HepG2 (cell line): Measurements from ENCODE around the gene KCTD6. TPM values are rescaled to one million over a fixed set of nuclear protein-coding genes. Genes with fewer than 3 reads are reported as not detected.

ENCODE experiments used
- ARNT2 ChIP-seq: sonication (generic); formaldehyde crosslinking; IDR thresholded peaks from 2 replicates; pipeline ENCODE4 v1.8.0; 2022; ENCODE audit warnings: mild to moderate bottlenecking, low read depth, missing genetic modification reagents, moderate library complexity
- CREB1 ChIP-seq, 2 experiments: fragments of 450-650 bp in 1 of 2; IDR thresholded peaks; 2 replicates each; pipeline ENCODE4 v1.6.1; 2016 to 2017; ENCODE audit warnings: control low read depth in 1 of 2, mild to moderate bottlenecking in 1 of 2, missing compliant biosample characterization in 1 of 2, missing genetic modification characterization in 1 of 2
- DNMT3B ChIP-seq: conservative IDR thresholded peaks from 2 replicates; pipeline ENCODE4 v1.6.1; 2016; ENCODE audit warnings: missing biosample characterization, control low read depth
- FOSL2 ChIP-seq: sonication (generic); formaldehyde crosslinking; IDR thresholded peaks from 2 replicates; pipeline ENCODE4 v1.4.0; 2020; ENCODE audit warnings: missing genetic modification reagents
- GATA4 ChIP-seq: sonication (generic); IDR thresholded peaks from 2 replicates; pipeline ENCODE4 v1.6.1; 2016; ENCODE audit warnings: antibody characterized with exemption, low read depth, borderline replicate concordance
- MEIS1 ChIP-seq: sonication (generic); formaldehyde crosslinking; IDR thresholded peaks from 2 replicates; pipeline ENCODE4 v1.9.0; 2021; ENCODE audit warnings: mild to moderate bottlenecking, missing genetic modification reagents, moderate library complexity, borderline replicate concordance
- POGZ ChIP-seq: sonication (generic); formaldehyde crosslinking; IDR thresholded peaks from 2 replicates; pipeline ENCODE4 v1.4.0; 2020; ENCODE audit warnings: mild to moderate bottlenecking, missing genetic modification reagents
- RERE ChIP-seq: IDR thresholded peaks from 2 replicates; pipeline ENCODE4 v1.6.1; 2016; ENCODE audit warnings: low read depth, missing genetic modification reagents, missing compliant biosample characterization
- SMYD3 ChIP-seq: sonication (generic); formaldehyde crosslinking; IDR thresholded peaks from 2 replicates; pipeline ENCODE4 v1.8.1; 2023; ENCODE audit warnings: mild to moderate bottlenecking, missing genetic modification reagents
- XRCC5 ChIP-seq: fragments of 200-400 bp; formaldehyde crosslinking; optimal IDR thresholded peaks from 2 replicates; pipeline ENCODE3; 2017; ENCODE audit warnings: mild to moderate bottlenecking, low read length
- ZMYM4 ChIP-seq: sonication (generic); formaldehyde crosslinking; IDR thresholded peaks from 2 replicates; pipeline ENCODE4 v1.8.1; 2023; ENCODE audit warnings: mild to moderate bottlenecking, missing genetic modification reagents
- ZNF264 ChIP-seq: sonication (generic); formaldehyde crosslinking; IDR thresholded peaks from 2 replicates; pipeline ENCODE4 v1.4.0; 2020; ENCODE audit warnings: missing genetic modification reagents
- ZNF326 ChIP-seq: sonication (generic); formaldehyde crosslinking; IDR thresholded peaks from 2 replicates; pipeline ENCODE4 v1.4.0; 2020; ENCODE audit warnings: missing genetic modification reagents, borderline replicate concordance
- ZNF337 ChIP-seq: sonication (generic); formaldehyde crosslinking; IDR thresholded peaks from 2 replicates; pipeline ENCODE4 v1.5.1; 2020; ENCODE audit warnings: missing genetic modification reagents, low read depth, mild to moderate bottlenecking, borderline replicate concordance
- ZNF772 ChIP-seq: sonication (generic); formaldehyde crosslinking; IDR thresholded peaks from 2 replicates; pipeline ENCODE4 v1.5.0; 2020; ENCODE audit warnings: mild to moderate bottlenecking, missing genetic modification reagents
- ZNF773 ChIP-seq: sonication (generic); formaldehyde crosslinking; IDR thresholded peaks from 2 replicates; pipeline ENCODE4 v1.4.0; 2020; ENCODE audit warnings: missing genetic modification reagents, borderline replicate concordance
- ZNF782 ChIP-seq: sonication (generic); formaldehyde crosslinking; IDR thresholded peaks from 2 replicates; pipeline ENCODE4 v1.4.0; 2020; ENCODE audit warnings: missing genetic modification reagents, mild to moderate bottlenecking, borderline replicate concordance
- polyA plus RNA-seq, 8 experiments: library from polyadenylated mRNA; depleted of rRNA in 3 of 8; stranded (reverse) in 7 of 8; unstranded in 1 of 8; fragments of >200 nt; fragmentation: Illumina TruSeq in 4 of 8; extraction: Trizol in 4 of 8; gene quantifications; 2 replicates each; pipeline versions ENCODE4 v1.2.1 to v1.2.3, GENCODE V29; 2011 to 2016; ENCODE audit warnings: low read depth in 4 of 8, missing spikeins in 1 of 8, mixed read lengths in 1 of 8; ENCODE audit not compliant: insufficient read depth in 1 of 8
- total RNA-seq, 5 experiments: library from RNA; depleted of rRNA; stranded (reverse); fragments of >200 nt; fragmentation: Illumina TruSeq; extraction: Trizol; gene quantifications; 2 replicates each; pipeline ENCODE4 v1.2.3, GENCODE V29; 2016; ENCODE audit warnings: low read depth in 1 of 5
- TF ChIP-seq, protein P1 (sequence below): sonication (generic); formaldehyde crosslinking; IDR thresholded peaks from 2 replicates; pipeline ENCODE4 v1.4.0; 2020; ENCODE audit warnings: missing genetic modification reagents
- TF ChIP-seq, protein P2 (sequence below): sonication (generic); formaldehyde crosslinking; IDR thresholded peaks from 2 replicates; pipeline ENCODE4 v1.4.0; 2020; ENCODE audit warnings: mild to moderate bottlenecking, missing genetic modification reagents
- TF ChIP-seq, protein P3 (sequence below): sonication (generic); formaldehyde crosslinking; IDR thresholded peaks from 2 replicates; pipeline ENCODE4 v1.4.0; 2020; ENCODE audit warnings: mild to moderate bottlenecking, missing genetic modification reagents

KCTD6 gene
- total and polyA plus RNA-seq, 2 of the 13 experiments (the other 11 are each of a cell fraction or from before 2014, with no cell fraction given): 13.4 to 14.2 TPM

DNA sequence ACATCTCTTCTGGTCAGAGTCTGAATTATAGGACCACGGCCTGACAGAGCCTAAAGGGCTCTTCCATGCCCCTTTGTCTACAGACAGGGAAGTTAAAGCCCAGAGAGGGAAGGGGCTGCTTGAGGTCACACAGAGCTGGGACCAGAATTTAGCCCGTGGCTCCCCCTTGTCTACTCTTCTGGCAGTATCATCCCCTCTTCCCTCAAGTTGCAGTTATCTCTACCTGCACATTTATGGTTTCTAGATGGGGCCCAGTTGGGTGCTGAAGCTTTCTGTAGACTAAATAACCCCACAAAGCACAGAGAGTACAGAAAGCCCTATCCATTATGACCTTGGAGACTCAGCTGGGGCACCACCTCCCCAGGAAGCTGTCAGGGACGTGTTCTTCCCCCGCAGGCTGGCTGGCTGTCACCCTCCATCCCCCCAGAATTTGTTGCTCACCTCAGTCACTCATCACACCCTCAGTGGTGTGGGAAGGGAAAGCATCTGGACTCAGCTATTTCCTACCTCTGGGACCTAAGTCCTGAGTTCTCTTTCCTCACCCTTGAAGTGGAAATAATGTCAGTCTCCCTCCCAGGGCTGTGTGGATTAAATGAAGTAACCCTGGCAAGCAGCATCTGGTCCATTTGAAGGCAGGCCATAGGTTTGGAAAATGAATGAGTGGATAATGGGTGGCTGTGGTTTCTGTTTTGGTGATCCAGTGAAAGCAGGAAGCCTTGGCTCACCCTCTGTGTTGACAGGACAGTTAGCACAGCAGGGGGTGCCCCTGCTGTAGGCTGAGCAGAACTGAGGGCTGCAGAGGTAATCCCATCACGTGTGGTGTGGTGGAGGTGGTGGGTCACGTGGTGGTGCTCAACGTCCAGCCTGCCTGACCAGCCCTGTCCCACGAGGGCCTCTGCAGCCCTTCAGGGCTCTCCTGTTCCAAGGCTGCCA, 28.8 kb downstream of the KCTD6 start (continued):
- TF ChIP-seq, protein P1, sequence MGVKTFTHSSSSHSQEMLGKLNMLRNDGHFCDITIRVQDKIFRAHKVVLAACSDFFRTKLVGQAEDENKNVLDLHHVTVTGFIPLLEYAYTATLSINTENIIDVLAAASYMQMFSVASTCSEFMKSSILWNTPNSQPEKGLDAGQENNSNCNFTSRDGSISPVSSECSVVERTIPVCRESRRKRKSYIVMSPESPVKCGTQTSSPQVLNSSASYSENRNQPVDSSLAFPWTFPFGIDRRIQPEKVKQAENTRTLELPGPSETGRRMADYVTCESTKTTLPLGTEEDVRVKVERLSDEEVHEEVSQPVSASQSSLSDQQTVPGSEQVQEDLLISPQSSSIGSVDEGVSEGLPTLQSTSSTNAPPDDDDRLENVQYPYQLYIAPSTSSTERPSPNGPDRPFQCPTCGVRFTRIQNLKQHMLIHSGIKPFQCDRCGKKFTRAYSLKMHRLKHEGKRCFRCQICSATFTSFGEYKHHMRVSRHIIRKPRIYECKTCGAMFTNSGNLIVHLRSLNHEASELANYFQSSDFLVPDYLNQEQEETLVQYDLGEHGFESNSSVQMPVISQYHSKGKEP (CRISPR knock-in tag): no peak
- peak; percentile 68; the same call in 1 of the 2 replicates for TF ChIP-seq ARNT2
- TF ChIP-seq ZMYM4 (CRISPR knock-in tag): peak; percentile 57; the same call in 1 of the 2 replicates
- TF ChIP-seq MEIS1 (CRISPR knock-in tag): no peak
- TF ChIP-seq ZNF782: no peak; the same call in 1 of the 2 replicates
- no peak for TF ChIP-seq ZNF773 (CRISPR knock-in tag)
- TF ChIP-seq DNMT3B (CRISPR knock-in tag): no peak
- TF ChIP-seq POGZ (CRISPR knock-in tag): peak; percentile 52; the same call in 1 of the 2 replicates
- no peak for TF ChIP-seq SMYD3 (CRISPR knock-in tag)
- TF ChIP-seq CREB1 (IDR thresholded peaks at IDR 0.05): no peak
- no peak for TF ChIP-seq CREB1 (CRISPR knock-in tag; IDR thresholded peaks at IDR 0.05)
- TF ChIP-seq RERE (CRISPR knock-in tag): peak; percentile 64; the same call in 1 of the 2 replicates
- no peak for TF ChIP-seq ZNF337 (CRISPR knock-in tag)
- peak; percentile 71 for TF ChIP-seq ZNF264 (CRISPR knock-in tag)
- TF ChIP-seq, protein P2, sequence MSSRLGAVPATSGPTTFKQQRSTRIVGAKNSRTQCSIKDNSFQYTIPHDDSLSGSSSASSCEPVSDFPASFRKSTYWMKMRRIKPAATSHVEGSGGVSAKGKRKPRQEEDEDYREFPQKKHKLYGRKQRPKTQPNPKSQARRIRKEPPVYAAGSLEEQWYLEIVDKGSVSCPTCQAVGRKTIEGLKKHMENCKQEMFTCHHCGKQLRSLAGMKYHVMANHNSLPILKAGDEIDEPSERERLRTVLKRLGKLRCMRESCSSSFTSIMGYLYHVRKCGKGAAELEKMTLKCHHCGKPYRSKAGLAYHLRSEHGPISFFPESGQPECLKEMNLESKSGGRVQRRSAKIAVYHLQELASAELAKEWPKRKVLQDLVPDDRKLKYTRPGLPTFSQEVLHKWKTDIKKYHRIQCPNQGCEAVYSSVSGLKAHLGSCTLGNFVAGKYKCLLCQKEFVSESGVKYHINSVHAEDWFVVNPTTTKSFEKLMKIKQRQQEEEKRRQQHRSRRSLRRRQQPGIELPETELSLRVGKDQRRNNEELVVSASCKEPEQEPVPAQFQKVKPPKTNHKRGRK (CRISPR knock-in tag): no peak
- peak; percentile 80; the same call in 1 of the 2 replicates for TF ChIP-seq ZNF772 (CRISPR knock-in tag)
- TF ChIP-seq GATA4: no peak
- TF ChIP-seq XRCC5: peak; percentile 47
- TF ChIP-seq, protein P3, sequence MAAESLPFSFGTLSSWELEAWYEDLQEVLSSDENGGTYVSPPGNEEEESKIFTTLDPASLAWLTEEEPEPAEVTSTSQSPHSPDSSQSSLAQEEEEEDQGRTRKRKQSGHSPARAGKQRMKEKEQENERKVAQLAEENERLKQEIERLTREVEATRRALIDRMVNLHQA (CRISPR knock-in tag): no peak
- TF ChIP-seq FOSL2 (CRISPR knock-in tag): peak; percentile 69
- no peak for TF ChIP-seq ZNF326 (CRISPR knock-in tag)
